GM23338 (cell line): ENCODE data around the gene SLC3A2.

ENCODE experiments used
- CREB1 ChIP-seq: fragments of 250-450 bp; sonication (Bioruptor Pico); IDR thresholded peaks from 2 replicates; pipeline ENCODE4 v1.5.0; 2020; ENCODE audit warnings: low read depth, mild to moderate bottlenecking, moderate library complexity
- CTCF ChIP-seq, 2 experiments: fragments of 200-600 bp in 1 of 2; sonication (generic) in 1 of 2; conservative IDR thresholded peaks; 2 replicates each; pipeline versions ENCODE4 v1.5.1 to v1.6.1; 2016 to 2017; ENCODE audit warnings: antibody characterized with exemption in 2 of 2, low read depth in 2 of 2, mild to moderate bottlenecking in 2 of 2, moderate library complexity in 1 of 2
- ETS1 ChIP-seq: IDR thresholded peaks from 2 replicates; pipeline ENCODE4 v1.6.1; 2016; ENCODE audit warnings: antibody characterized with exemption
- EZH2 ChIP-seq: fragments of 200-600 bp; sonication (generic); IDR thresholded peaks from one replicate; pipeline ENCODE4 v1.8.0; 2017; ENCODE audit warnings: antibody characterized with exemption, mild to moderate bottlenecking, low read depth; ENCODE audit not compliant: unreplicated experiment
- EZH2phosphoT487 ChIP-seq: fragments of 200-600 bp; sonication (generic); IDR thresholded peaks from one replicate; pipeline ENCODE4 v1.8.1; 2018; ENCODE audit warnings: antibody characterized with exemption; ENCODE audit not compliant: unreplicated experiment
- POLR2AphosphoS5 ChIP-seq: IDR thresholded peaks from 2 replicates; pipeline ENCODE4 v1.6.1; 2016; ENCODE audit warnings: antibody characterized with exemption, low read depth
- REST ChIP-seq: IDR thresholded peaks from one replicate; pipeline ENCODE4 v1.6.1; 2018; ENCODE audit warnings: antibody characterized with exemption; ENCODE audit not compliant: unreplicated experiment
- ZNF114 ChIP-seq: fragments of 250-450 bp; sonication (Bioruptor Pico); IDR thresholded peaks from 2 replicates; pipeline ENCODE4 v1.5.0; 2020; ENCODE audit warnings: mild to moderate bottlenecking, moderate library complexity

GRCh38 chr11:62874851-62875250, 5.8 kb upstream of the SLC3A2 start:
- TF ChIP-seq POLR2AphosphoS5 (no peak), CTCF (conservative IDR thresholded peaks at IDR 0.05; ENCODE audit: low read depth in 2 of 2) (no peak), REST (no peak), CREB1 (CRISPR knock-in tag) (no peak), ETS1 (no peak), EZH2phosphoT487 (no peak), EZH2 (no peak), ZNF114 (CRISPR knock-in tag) (no peak)
